ENCODE results near the gene MEIS2.

Gene MEIS2

DNA sequence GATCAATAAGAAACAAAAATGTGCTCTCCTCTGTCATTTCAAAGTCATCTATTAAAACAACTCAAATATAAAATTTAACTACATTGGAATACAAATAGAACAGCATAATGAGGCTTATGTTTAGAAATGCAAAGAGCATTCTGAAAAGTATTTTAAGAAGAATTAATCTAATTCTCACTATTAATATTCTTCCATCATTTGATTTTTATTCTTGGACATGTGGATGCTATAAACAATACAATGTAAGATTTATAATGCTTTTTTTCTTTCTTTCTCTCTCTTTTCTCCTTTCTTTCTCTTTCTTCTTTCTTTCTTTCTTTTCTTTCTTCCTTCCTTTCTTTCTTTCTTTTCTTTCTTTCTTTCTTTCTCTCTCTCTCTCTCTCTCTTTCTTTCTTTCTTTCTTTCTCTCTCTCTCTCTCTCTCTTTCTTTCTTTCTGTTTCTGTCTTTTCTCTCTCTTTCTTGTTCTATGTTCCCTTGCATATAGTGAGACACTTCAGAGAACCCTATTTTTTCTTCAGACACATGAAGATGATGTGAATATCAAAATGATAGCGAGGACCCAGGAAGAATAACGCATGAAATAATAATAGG is 32.6 kb upstream of the MEIS2 start:
- DNase-seq (ENCODE audit: insufficient read length, low spot score) (no peak), FAIRE-seq (no peak)

DNA sequence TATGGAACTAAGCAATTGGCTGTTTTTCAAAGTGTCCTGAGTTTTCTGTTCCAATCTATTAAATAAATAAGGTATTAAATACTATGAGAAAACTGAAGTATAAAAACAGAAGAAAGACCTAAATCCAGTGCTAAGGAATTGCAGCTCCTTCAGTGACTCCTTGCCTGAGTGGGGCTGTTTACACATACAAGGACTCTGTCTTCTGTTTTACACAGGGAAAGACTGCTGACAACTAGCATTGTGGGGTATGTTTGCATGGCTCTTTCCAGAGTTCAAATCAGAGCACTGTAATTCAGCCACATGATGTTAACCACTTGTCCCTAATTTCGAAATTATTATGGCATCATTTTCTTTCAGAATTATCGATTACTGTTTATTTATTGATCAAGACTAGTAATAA is 31.3 kb upstream of the MEIS2 start:
- TF ChIP-seq, protein P1, sequence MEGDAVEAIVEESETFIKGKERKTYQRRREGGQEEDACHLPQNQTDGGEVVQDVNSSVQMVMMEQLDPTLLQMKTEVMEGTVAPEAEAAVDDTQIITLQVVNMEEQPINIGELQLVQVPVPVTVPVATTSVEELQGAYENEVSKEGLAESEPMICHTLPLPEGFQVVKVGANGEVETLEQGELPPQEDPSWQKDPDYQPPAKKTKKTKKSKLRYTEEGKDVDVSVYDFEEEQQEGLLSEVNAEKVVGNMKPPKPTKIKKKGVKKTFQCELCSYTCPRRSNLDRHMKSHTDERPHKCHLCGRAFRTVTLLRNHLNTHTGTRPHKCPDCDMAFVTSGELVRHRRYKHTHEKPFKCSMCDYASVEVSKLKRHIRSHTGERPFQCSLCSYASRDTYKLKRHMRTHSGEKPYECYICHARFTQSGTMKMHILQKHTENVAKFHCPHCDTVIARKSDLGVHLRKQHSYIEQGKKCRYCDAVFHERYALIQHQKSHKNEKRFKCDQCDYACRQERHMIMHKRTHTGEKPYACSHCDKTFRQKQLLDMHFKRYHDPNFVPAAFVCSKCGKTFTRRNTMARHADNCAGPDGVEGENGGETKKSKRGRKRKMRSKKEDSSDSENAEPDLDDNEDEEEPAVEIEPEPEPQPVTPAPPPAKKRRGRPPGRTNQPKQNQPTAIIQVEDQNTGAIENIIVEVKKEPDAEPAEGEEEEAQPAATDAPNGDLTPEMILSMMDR (IDR thresholded peaks at IDR 0.05; ENCODE audit: insufficient read depth, missing control alignments) = no peak
- DNase-seq (ENCODE audit: insufficient read length, low spot score) = no peak
- FAIRE-seq = no peak

More for the DNA sequence above, 32.6 kb upstream of the MEIS2 start:
- TF ChIP-seq, protein P1 (IDR thresholded peaks at IDR 0.05; ENCODE audit: insufficient read depth, missing control alignments) = no peak

DNA sequence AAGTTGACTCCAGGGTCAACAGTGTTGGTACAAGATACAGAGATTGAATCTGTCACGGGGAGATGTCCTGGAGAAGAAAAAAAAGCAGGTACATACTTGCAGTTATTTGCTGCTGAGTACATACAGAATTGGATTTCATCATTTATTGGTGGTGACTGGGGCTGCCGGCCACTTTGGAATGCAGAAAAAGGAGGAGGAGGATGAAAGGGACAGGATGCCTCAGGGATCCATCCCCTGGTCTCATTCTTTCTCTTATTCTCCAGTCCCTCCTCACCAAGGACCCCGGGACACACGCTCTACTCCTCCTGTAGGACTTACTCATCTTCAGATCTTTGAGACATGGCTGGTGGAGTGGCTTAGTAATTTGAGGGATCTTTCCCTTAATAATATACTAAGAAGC is 30.0 kb upstream of the MEIS2 start:
- TF ChIP-seq, protein P1 (IDR thresholded peaks at IDR 0.05; ENCODE audit: insufficient read depth, missing control alignments) = no peak
- DNase-seq (ENCODE audit: insufficient read length, low spot score) (no peak), FAIRE-seq (no peak)

DNA sequence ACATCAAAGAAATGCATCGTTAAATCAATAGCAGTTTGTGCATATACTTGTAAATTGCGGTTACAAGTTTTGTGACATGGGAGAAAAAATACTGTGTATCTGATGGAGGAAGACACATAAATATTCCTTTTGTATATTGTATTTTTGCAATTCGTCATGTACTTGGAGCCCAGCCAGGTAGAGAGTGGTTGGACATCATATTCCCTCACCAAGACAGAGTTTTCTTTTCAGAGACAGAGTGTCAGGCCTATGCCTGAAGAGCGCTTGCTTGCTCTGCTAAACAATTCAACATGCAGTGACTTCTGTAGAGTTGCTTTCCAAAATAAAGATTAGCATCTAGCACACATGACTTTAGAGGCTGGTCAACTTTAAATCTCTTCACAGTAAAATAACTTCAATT is 24.8 kb upstream of the MEIS2 start:
- DNase-seq (ENCODE audit: insufficient read length, low spot score) (no peak), FAIRE-seq (no peak)

DNA sequence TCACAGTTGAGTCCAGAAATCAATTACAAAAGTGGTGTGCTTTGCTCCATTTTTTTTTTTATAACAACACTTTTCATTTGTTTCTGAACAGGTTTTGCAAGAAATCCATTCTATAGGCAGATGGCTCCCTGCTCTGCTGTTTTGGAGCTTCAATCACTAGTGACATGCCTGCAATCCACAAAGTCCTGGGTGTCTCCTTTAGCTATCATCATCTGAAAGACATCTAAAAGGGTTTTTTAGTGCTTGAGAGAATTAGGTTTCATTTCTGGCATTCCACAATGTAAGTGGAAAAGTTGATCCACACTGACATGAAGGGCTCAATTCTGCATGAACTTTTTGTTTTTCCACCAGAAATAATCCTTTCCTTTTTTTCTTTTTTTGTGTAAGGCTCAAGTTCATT is 24.0 kb upstream of the MEIS2 start:
- FAIRE-seq = no peak

More for the DNA sequence above, 24.8 kb upstream of the MEIS2 start:
- TF ChIP-seq, protein P1 (IDR thresholded peaks at IDR 0.05; ENCODE audit: insufficient read depth, missing control alignments) = no peak

DNA sequence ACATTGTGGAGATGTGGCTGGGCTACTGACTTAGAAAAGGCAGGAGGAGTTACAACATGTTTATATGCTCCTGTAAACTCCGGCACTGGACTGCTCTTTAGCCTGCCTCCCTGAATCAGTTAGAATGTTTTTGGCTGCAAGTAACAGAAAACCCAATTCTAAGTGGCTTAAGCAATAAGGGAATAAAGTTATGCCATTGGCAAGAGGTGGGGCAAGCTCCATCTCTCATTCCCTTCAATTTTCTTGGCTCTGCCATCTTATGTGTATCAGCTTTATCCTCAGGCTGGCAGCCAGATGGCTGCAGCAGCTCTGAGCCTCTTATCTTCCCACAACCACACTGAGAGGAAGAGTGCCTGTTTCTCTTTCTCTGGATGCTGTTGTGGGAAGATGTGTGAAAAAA is 22.4 kb upstream of the MEIS2 start:
- TF ChIP-seq, protein P1 (IDR thresholded peaks at IDR 0.05; ENCODE audit: insufficient read depth, missing control alignments) = no peak
- DNase-seq (ENCODE audit: insufficient read length, low spot score) (no peak), FAIRE-seq (peak; percentile 63)

More for the DNA sequence above, 24.0 kb upstream of the MEIS2 start:
- DNase-seq (ENCODE audit: insufficient read length, low spot score) = no peak
- TF ChIP-seq, protein P1 (IDR thresholded peaks at IDR 0.05; ENCODE audit: insufficient read depth, missing control alignments) = no peak

DNA sequence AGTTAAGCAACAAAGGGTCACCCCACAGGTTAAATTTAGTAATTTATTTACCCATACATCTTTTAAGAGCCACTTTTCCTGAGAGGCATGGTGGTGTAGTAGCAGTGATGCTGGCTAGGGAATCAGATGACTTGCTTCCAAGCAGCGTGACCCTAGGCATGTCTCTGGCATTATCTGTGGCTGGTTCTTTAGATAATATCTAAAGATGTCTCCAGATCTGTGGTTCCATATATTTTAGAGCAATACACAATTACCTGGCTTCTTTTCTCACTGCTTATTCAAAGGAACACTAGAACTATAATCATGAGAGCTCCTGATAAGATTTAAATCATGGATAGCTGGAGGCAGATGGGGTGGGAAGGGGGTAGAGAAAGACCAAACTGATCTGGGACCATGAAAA is 21.1 kb upstream of the MEIS2 start:
- FAIRE-seq (no peak), DNase-seq (ENCODE audit: insufficient read length, low spot score) (no peak)

More for the DNA sequence above, 21.1 kb upstream of the MEIS2 start:
- TF ChIP-seq, protein P1 (IDR thresholded peaks at IDR 0.05; ENCODE audit: insufficient read depth, missing control alignments) = no peak

Measured in D721Med (cell line).